Calu3 (cell line): ENCODE data around the gene MAP4K3. TPM values are rescaled to one million over a fixed set of nuclear protein-coding genes. Genes with fewer than 3 reads are reported as not detected.

Experiments
- BruUV-seq: library from RNA; stranded (reverse); fragments of 400-500 nt; replicated peaks from 2 replicates; lab custom pipeline; 2021; lab: Mats Ljungman, UMichigan
- CTCF ChIA-PET: fragments of 300-600 bp; sonication (Branson Sonifier 250); formaldehyde crosslinking; loops from one replicate; lab custom pipeline; 2022; ENCODE audit warnings: antibody characterized with exemption; lab: Charles Lee
- DNase-seq: peaks from one replicate; pipeline ENCODE4 v3.0.0; 2022
- H3K27ac Mint-ChIP-seq: one replicate; pipeline ENCODE4 v1.8.0; 2022; ENCODE audit warnings: mixed read lengths; ENCODE audit not compliant: unreplicated experiment
- H3K27me3 Mint-ChIP-seq: one replicate; pipeline ENCODE4 v1.8.0; 2022; ENCODE audit warnings: mixed read lengths; ENCODE audit not compliant: unreplicated experiment
- H3K36me3 Mint-ChIP-seq: one replicate; pipeline ENCODE4 v1.8.0; 2022; ENCODE audit warnings: mild to moderate bottlenecking, moderate library complexity, mixed read lengths; ENCODE audit not compliant: insufficient read depth, unreplicated experiment
- H3K4me1 Mint-ChIP-seq: one replicate; pipeline ENCODE4 v1.8.0; 2022; ENCODE audit warnings: mild to moderate bottlenecking, low read depth, mixed read lengths; ENCODE audit not compliant: unreplicated experiment
- H3K4me3 Mint-ChIP-seq: one replicate; pipeline ENCODE4 v1.8.0; 2022; ENCODE audit warnings: mild to moderate bottlenecking, low read depth, moderate library complexity, mixed read lengths; ENCODE audit not compliant: unreplicated experiment
- H3K9me3 Mint-ChIP-seq: one replicate; pipeline ENCODE4 v1.8.0; 2022; ENCODE audit warnings: low read depth, mixed read lengths; ENCODE audit not compliant: unreplicated experiment
- CTCF ChIP-seq: fragments of 200-600 bp; IDR thresholded peaks from one replicate; pipeline ENCODE4 v1.8.0; 2022; ENCODE audit warnings: antibody characterized with exemption; ENCODE audit not compliant: unreplicated experiment
- intact Hi-C: fragments of 100-400 bp; cut with micrococcal nuclease; formaldehyde crosslinking; loops from one replicate; pipeline ENCODE4 v1.10.0; 2022; ENCODE audit not compliant: unreplicated experiment
- total RNA-seq: library from RNA; stranded (reverse); gene quantifications from 2 replicates; pipeline ENCODE4 v1.2.3, GENCODE V29; 2022

The MAP4K3 gene
- total RNA-seq, 1 experiment from 2014 or later, result 30.7 TPM

- no peak for DNase-seq
- Mint-ChIP-seq H3K4me3 (no peak overlapping the region), H3K27me3 (no peaks in the 10 kb centered on the region), H3K4me1 (no peaks in the 10 kb centered on the region), H3K27ac (no peak overlapping the region), H3K36me3 (peaks cover 13% of the 10 kb centered on the region), H3K9me3 (peaks cover 7% of the 10 kb centered on the region)
- no TSS peak for BruUV-seq
- no peak for TF ChIP-seq CTCF
- intact Hi-C loops, result no loop called here
- CTCF ChIA-PET, result no interaction called here
Observed at GRCh38 chr2:39356922-39357639, 80.0 kb downstream of the MAP4K3 start.

- no TSS peak for BruUV-seq
- CTCF ChIA-PET, result no interaction called here
Observed at GRCh38 chr2:39350658-39351057, 86.4 kb downstream of the MAP4K3 start.

GRCh38 chr2:39338502-39338901 is 98.6 kb downstream of the MAP4K3 start:
- CTCF ChIA-PET, result no interaction called here
- H3K27ac Mint-ChIP-seq, result no peak overlapping the region
- H3K4me3 Mint-ChIP-seq, result no peak overlapping the region

More at GRCh38 chr2:39350658-39351057, 86.4 kb downstream of the MAP4K3 start:
- Mint-ChIP-seq H3K27ac (no peak overlapping the region), H3K4me1 (no peaks in the 10 kb centered on the region), H3K9me3 (no peaks in the 10 kb centered on the region), H3K4me3 (no peak overlapping the region), H3K36me3 (peaks cover 6% of the 10 kb centered on the region), H3K27me3 (no peaks in the 10 kb centered on the region)
- TF ChIP-seq CTCF, result no peak
- intact Hi-C loops, result no loop called here
- DNase-seq, result no peak

GRCh38 chr2:39335930-39336329 is 101.2 kb downstream of the MAP4K3 start:
- no peak overlapping the region for H3K4me3 Mint-ChIP-seq
- H3K27ac Mint-ChIP-seq, result peak overlapping the region; percentile 2
- CTCF ChIA-PET, result interaction anchor here (1.3 kb wide), 1 partner anchor 10 kb away, joined by 4 read pairs; no protein-coding TSS in a partner anchor
- H3K36me3 Mint-ChIP-seq, result no peaks in the 10 kb centered on the region
- DNase-seq, result no peak
- no peaks in the 10 kb centered on the region for H3K4me1 Mint-ChIP-seq
- no peak for TF ChIP-seq CTCF
- H3K27me3 Mint-ChIP-seq, result no peaks in the 10 kb centered on the region
- no peaks in the 10 kb centered on the region for H3K9me3 Mint-ChIP-seq
- intact Hi-C loops, result no loop called here
- BruUV-seq, result no TSS peak

More at GRCh38 chr2:39338502-39338901, 98.6 kb downstream of the MAP4K3 start:
- H3K27me3 Mint-ChIP-seq, result no peaks in the 10 kb centered on the region
- BruUV-seq, result no TSS peak
- no peak for TF ChIP-seq CTCF
- DNase-seq, result no peak
- no peaks in the 10 kb centered on the region for H3K36me3 Mint-ChIP-seq
- intact Hi-C loops, result no loop called here
- no peaks in the 10 kb centered on the region for H3K9me3 Mint-ChIP-seq
- peaks cover under 1% of the 10 kb centered on the region for H3K4me1 Mint-ChIP-seq
